Mesendoderm (in vitro differentiated cells): ENCODE results near the gene SRGAP2C.
"Not testable (repeated sequence)": the region's sequence is repeated elsewhere in the genome, so short reads cannot be mapped to it uniquely, and the experiment has no call there.

Experiments
- DNase-seq: peaks from one replicate; pipeline ENCODE4 v3.0.0; 2013
- H2AK5ac ChIP-seq: 2 replicates; pipeline ENCODE4 v1.6.1; 2013; ENCODE audit warnings: low read length, inconsistent platforms
- H2BK120ac ChIP-seq: 2 replicates; pipeline ENCODE4 v1.6.1; 2013; ENCODE audit warnings: low read depth, mild to moderate bottlenecking, low read length, moderate library complexity, mixed read lengths
- H2BK15ac ChIP-seq: replicated peaks from 2 replicates; pipeline ENCODE4 v1.6.1; 2013; ENCODE audit warnings: low read depth, mild to moderate bottlenecking, moderate library complexity
- H2BK5ac ChIP-seq: 2 replicates; pipeline ENCODE4 v1.6.1; 2013; ENCODE audit warnings: low read length, inconsistent platforms
- H3K18ac ChIP-seq: 2 replicates; pipeline ENCODE4 v1.6.1; 2013; ENCODE audit warnings: mild to moderate bottlenecking, low read length, mixed read lengths
- H3K23ac ChIP-seq: one replicate; pipeline ENCODE4 v1.6.1; 2013; ENCODE audit warnings: low read length
- H3K27ac ChIP-seq: 2 replicates; pipeline ENCODE4 v1.5.1; 2013; ENCODE audit warnings: low read depth, mild to moderate bottlenecking, inconsistent platforms, low read length, moderate library complexity
- H3K27me3 ChIP-seq: 2 replicates; pipeline ENCODE4 v1.6.1; 2013; ENCODE audit warnings: low read length, control low read depth, mild to moderate bottlenecking, inconsistent platforms; ENCODE audit not compliant: insufficient read depth, poor library complexity
- H3K36me3 ChIP-seq: 2 replicates; pipeline ENCODE4 v1.6.1; 2013; ENCODE audit warnings: low read length, inconsistent platforms; ENCODE audit not compliant: control insufficient read depth, insufficient read depth
- H3K4ac ChIP-seq: one replicate; pipeline ENCODE4 v1.6.1; 2013; ENCODE audit warnings: low read depth, mild to moderate bottlenecking, low read length, moderate library complexity
- H3K4me1 ChIP-seq: 2 replicates; pipeline ENCODE4 v1.6.1; 2013; ENCODE audit warnings: low read depth, low read length, inconsistent platforms; ENCODE audit not compliant: control insufficient read depth
- H3K4me2 ChIP-seq: 2 replicates; pipeline ENCODE4 v1.6.1; 2013; ENCODE audit warnings: low read length
- H3K4me3 ChIP-seq: 2 replicates; pipeline ENCODE4 v1.5.1; 2013; ENCODE audit warnings: mild to moderate bottlenecking, low read length
- H3K56ac ChIP-seq: one replicate; pipeline ENCODE4 v1.6.1; 2013; ENCODE audit warnings: low read length
- H3K79me1 ChIP-seq: 2 replicates; pipeline ENCODE4 v1.6.1; 2013; ENCODE audit warnings: low read length, inconsistent platforms
- H3K79me2 ChIP-seq: 2 replicates; pipeline ENCODE4 v1.6.1; 2013; ENCODE audit warnings: mild to moderate bottlenecking, low read length; ENCODE audit not compliant: control insufficient read depth, insufficient read depth
- H3K9ac ChIP-seq: 2 replicates; pipeline ENCODE4 v1.6.1; 2013; ENCODE audit warnings: low read length, inconsistent platforms
- H4K5ac ChIP-seq: one replicate; pipeline ENCODE4 v1.6.1; 2013; ENCODE audit warnings: low read length
- H4K8ac ChIP-seq: one replicate; pipeline ENCODE4 v1.6.1; 2013; ENCODE audit warnings: low read depth, mild to moderate bottlenecking, control low read depth, low read length, moderate library complexity
- WGBS: extraction: QIAGEN DNeasy Blood & Tissue Kit; methylation state at CpG from one replicate; pipeline ENCODE4 v1.1.7; 2013; ENCODE audit warnings: low lambda C conversion rate, missing lambda C conversion rate; ENCODE audit not compliant: insufficient coverage; ENCODE audit errors: extremely low coverage; 5-methylcytosine and 5-hydroxymethylcytosine counted together

SRGAP2C gene

DNA sequence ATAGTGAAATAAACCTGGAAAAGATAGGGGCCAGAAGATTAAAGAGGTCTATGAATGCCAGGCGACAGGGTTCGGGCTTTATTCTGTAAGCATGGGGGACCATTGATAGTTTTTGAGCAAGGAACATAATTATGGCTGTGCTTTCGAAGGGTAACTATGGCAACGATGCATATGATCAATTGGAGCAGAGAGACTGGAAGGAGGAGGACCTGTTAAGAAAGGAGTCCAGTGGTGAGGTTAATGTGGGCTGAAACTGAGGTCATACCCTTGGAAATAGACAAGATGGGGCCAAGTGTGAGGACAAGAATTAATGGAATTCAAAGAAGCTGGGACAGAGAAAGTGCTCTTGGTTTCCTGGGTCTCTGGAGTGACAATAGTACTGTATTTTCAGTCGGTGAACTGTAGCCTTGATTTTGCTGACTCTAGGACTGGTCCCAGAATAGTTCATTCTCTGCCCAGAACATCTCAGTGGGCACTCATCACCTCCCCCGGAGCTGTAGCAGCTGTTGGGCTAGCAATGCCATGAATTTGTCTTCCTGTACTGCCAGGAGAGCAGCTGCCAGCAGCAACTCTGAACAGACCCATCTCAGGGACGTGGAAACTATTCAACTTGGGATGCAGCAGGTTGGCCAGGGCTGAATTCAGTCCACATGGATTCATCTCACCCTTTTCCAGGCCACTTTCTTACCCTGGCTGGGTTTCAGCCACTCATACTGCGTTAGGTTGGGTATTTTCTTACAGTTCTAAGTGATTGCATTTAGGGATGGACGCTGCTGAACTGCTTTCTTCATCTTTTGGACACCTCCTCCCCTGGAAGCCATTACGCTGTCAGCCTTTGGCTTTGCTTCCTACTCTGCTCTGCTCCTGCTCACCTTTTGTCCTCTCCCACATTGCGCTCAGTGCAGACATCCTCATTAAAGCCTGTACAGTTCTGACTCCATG is 108.8 kb downstream of the SRGAP2C start:
- H3K79me1 ChIP-seq, H2BK120ac ChIP-seq, H2BK15ac ChIP-seq, H3K27me3 ChIP-seq, H2AK5ac ChIP-seq, H3K4me3 ChIP-seq, H3K9ac ChIP-seq, H4K8ac ChIP-seq, H2BK5ac ChIP-seq, H3K23ac ChIP-seq, H3K4me2 ChIP-seq, H3K4me1 ChIP-seq, H3K79me2 ChIP-seq, H3K27ac ChIP-seq, H4K5ac ChIP-seq, H3K56ac ChIP-seq, H3K18ac ChIP-seq, H3K36me3 ChIP-seq, H3K4ac ChIP-seq: not testable (repeated sequence)
- peak; percentile 2 for DNase-seq
- no CpG with 5 or more reads among the region's 11 CpGs for WGBS

DNA sequence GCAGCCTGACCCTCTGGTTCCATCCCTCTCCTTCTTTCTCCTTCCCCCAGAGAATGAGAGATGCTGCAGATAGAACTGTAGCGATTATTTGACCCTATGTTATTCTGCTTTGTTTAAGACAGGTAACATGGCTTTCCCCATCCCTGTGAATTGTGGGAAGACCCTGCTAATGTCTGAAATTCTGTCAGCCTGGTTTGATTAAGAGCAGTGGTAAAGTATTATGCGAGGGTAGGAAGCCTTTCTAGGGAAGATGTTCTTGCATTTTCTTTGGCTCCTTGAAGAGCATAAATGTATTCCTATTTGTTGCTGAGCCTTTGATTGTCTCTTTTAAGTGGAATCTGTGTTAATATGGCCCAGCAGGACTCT is 109.4 kb downstream of the SRGAP2C start:
- not testable (repeated sequence) for H3K4me1 ChIP-seq, H3K56ac ChIP-seq, DNase-seq, H3K23ac ChIP-seq, H2BK5ac ChIP-seq, H3K79me2 ChIP-seq, H2AK5ac ChIP-seq, H2BK120ac ChIP-seq, H2BK15ac ChIP-seq, H3K4me3 ChIP-seq, H3K4ac ChIP-seq, H4K8ac ChIP-seq, H3K79me1 ChIP-seq, H3K4me2 ChIP-seq, H4K5ac ChIP-seq, H3K18ac ChIP-seq, H3K27me3 ChIP-seq, H3K9ac ChIP-seq, H3K27ac ChIP-seq, H3K36me3 ChIP-seq
- no CpG with 5 or more reads among the region's 2 CpGs for WGBS

- not testable (repeated sequence) for H3K9ac ChIP-seq, H3K79me1 ChIP-seq, H2BK120ac ChIP-seq, H3K4me3 ChIP-seq, H2BK15ac ChIP-seq, H3K27ac ChIP-seq, H4K8ac ChIP-seq, H3K4ac ChIP-seq, H2BK5ac ChIP-seq, H3K56ac ChIP-seq, H3K79me2 ChIP-seq, H2AK5ac ChIP-seq, H3K18ac ChIP-seq, H3K36me3 ChIP-seq, H3K23ac ChIP-seq, H3K27me3 ChIP-seq, DNase-seq, H3K4me2 ChIP-seq, H4K5ac ChIP-seq, H3K4me1 ChIP-seq
- no CpG with 5 or more reads among the region's 4 CpGs for WGBS
Measured at GRCh38 chr1:121296563-121296962, 111.8 kb downstream of the SRGAP2C start.

DNA sequence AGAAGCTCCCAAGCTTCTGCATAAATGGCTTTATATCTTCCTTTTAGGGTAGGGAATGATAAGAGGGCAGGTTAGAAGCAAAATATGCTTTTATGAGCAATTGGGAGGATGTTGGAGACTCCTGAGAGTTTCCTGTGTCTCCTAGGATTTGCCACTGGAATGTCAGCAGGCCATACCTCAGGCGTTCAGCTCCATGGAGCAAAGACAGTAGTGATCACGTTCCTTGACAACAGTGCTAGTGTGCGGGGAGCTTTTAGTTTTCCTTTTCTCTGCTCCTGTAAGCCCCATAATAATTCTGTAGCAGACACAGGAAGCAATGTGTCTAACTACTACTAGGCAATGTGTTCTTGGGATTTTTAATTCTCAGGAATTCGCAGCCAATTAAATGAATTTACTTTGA is 113.8 kb downstream of the SRGAP2C start:
- not testable (repeated sequence) for H3K9ac ChIP-seq, H3K79me1 ChIP-seq, H3K27ac ChIP-seq, H3K4ac ChIP-seq, DNase-seq, H3K56ac ChIP-seq, H4K5ac ChIP-seq, H3K27me3 ChIP-seq, H3K18ac ChIP-seq, H4K8ac ChIP-seq, H2BK120ac ChIP-seq, H3K23ac ChIP-seq, H3K4me2 ChIP-seq, H2AK5ac ChIP-seq, H2BK15ac ChIP-seq, H2BK5ac ChIP-seq, H3K79me2 ChIP-seq, H3K4me1 ChIP-seq, H3K4me3 ChIP-seq, H3K36me3 ChIP-seq
- WGBS, result no CpG with 5 or more reads among the region's 4 CpGs

- not testable (repeated sequence) for H3K4ac ChIP-seq, H2BK15ac ChIP-seq, H3K79me2 ChIP-seq, DNase-seq, H3K36me3 ChIP-seq, H3K27ac ChIP-seq, H3K18ac ChIP-seq, H3K4me1 ChIP-seq, H3K23ac ChIP-seq, H3K27me3 ChIP-seq, H2BK5ac ChIP-seq, H3K56ac ChIP-seq, H2AK5ac ChIP-seq, H3K79me1 ChIP-seq, H2BK120ac ChIP-seq, H3K4me3 ChIP-seq, H4K8ac ChIP-seq, H4K5ac ChIP-seq, H3K9ac ChIP-seq, H3K4me2 ChIP-seq
- WGBS, result no CpG with 5 or more reads among the region's 6 CpGs
Measured at GRCh38 chr1:121299514-121300149, 114.9 kb downstream of the SRGAP2C start.
